DND-41 (cell line): ENCODE data around the gene CRHBP.
"Not testable (repeated sequence)": the region's sequence is repeated elsewhere in the genome, so short reads cannot be mapped to it uniquely, and the experiment has no call there.

Experiments
- ATAC-seq: fragments of 200-7000 bp; cut with Tn5 transposase; 3 replicates; pipeline ENCODE4 v1.9.1; 2021; ENCODE audit warnings: low read depth; ENCODE audit not compliant: insufficient read depth
- DNase-seq: peaks from one replicate; pipeline ENCODE4 v3.0.0-alpha.2; 2020
- H2AFZ ChIP-seq: 2 replicates; pipeline ENCODE4 v1.6.0; 2012; ENCODE audit warnings: low read depth, low read length
- H3K27ac ChIP-seq: 2 replicates; pipeline ENCODE4 v1.5.1; 2012; ENCODE audit warnings: low read length, inconsistent platforms
- H3K27me3 ChIP-seq: fragments of 200-600 bp; sonication (generic); 2 replicates; pipeline ENCODE4 v1.6.0; 2012; ENCODE audit warnings: low read length, mild to moderate bottlenecking, inconsistent platforms; ENCODE audit not compliant: insufficient read depth, poor library complexity
- H3K36me3 ChIP-seq: 2 replicates; pipeline ENCODE4 v1.5.1; 2012; ENCODE audit warnings: low read length, inconsistent platforms; ENCODE audit not compliant: insufficient read depth
- H3K4me1 ChIP-seq: 2 replicates; pipeline ENCODE4 v1.5.1; 2012; ENCODE audit warnings: mild to moderate bottlenecking, low read length; ENCODE audit not compliant: insufficient read depth
- H3K4me2 ChIP-seq: 2 replicates; pipeline ENCODE4 v1.6.0; 2012; ENCODE audit warnings: mild to moderate bottlenecking, moderate library complexity, low read length, inconsistent platforms; ENCODE audit not compliant: insufficient read depth
- H3K4me3 ChIP-seq, 2 experiments: fragments of 200-600 bp in 1 of 2; shearing (Covaris generic) in 1 of 2; 2 replicates each; pipeline ENCODE4 v1.5.1; 2012 to 2016; ENCODE audit warnings: inconsistent platforms in 2 of 2, low read length in 2 of 2, mild to moderate bottlenecking in 2 of 2, low read depth in 1 of 2, moderate library complexity in 1 of 2
- H3K79me2 ChIP-seq: 2 replicates; pipeline ENCODE4 v1.6.0; 2012; ENCODE audit warnings: low read length, inconsistent platforms; ENCODE audit not compliant: insufficient read depth
- H3K9ac ChIP-seq: 2 replicates; pipeline ENCODE4 v1.6.0; 2012; ENCODE audit warnings: low read depth, mild to moderate bottlenecking, inconsistent platforms, low read length, moderate library complexity
- H3K9me3 ChIP-seq: 2 replicates; pipeline ENCODE4 v1.5.1; 2012; ENCODE audit warnings: low read length, moderate library complexity, mild to moderate bottlenecking, inconsistent platforms; ENCODE audit not compliant: insufficient read depth, severe bottlenecking
- H4K20me1 ChIP-seq: 2 replicates; pipeline ENCODE4 v1.6.0; 2012; ENCODE audit warnings: low read length; ENCODE audit not compliant: insufficient read depth
- CTCF ChIP-seq: IDR thresholded peaks from 2 replicates; pipeline ENCODE4 v1.5.1; 2012; ENCODE audit warnings: borderline replicate concordance, low read length, moderate library complexity, mild to moderate bottlenecking; ENCODE audit not compliant: poor library complexity, severe bottlenecking; ENCODE audit errors: extremely low read depth
- EZH2 ChIP-seq: IDR thresholded peaks from 3 replicates; pipeline ENCODE4 v1.6.1; 2012; ENCODE audit warnings: borderline replicate concordance, low read depth, mild to moderate bottlenecking, moderate library complexity, low read length, inconsistent platforms; ENCODE audit not compliant: severe bottlenecking

CRHBP gene

GRCh38 chr5:76983468-76983867 is 30.6 kb downstream of the CRHBP start:
- H3K36me3 ChIP-seq, result no peaks in the 10 kb centered on the region
- no peak overlapping the region for H3K4me3 ChIP-seq
- H3K27ac ChIP-seq, result no peak overlapping the region
- no peaks in the 10 kb centered on the region for H3K27me3 ChIP-seq
- no peak for ATAC-seq
- no peaks in the 10 kb centered on the region for H3K79me2 ChIP-seq
- no peak for DNase-seq
- H3K9me3 ChIP-seq, result no peaks in the 10 kb centered on the region
- TF ChIP-seq CTCF, result no peak
- no peaks in the 10 kb centered on the region for H3K4me1 ChIP-seq
- no peak overlapping the region for H3K9ac ChIP-seq
- no peaks in the 10 kb centered on the region for H4K20me1 ChIP-seq
- H2AFZ ChIP-seq, result no peak overlapping the region
- no peak overlapping the region for H3K4me2 ChIP-seq

GRCh38 chr5:76986825-76987526 is 34.1 kb downstream of the CRHBP start:
- Histone ChIP-seq H3K4me3 (no peak overlapping the region), H3K79me2 (no peaks in the 10 kb centered on the region), H3K27me3 (no peaks in the 10 kb centered on the region), H2AFZ (no peak overlapping the region), H3K9ac (no peak overlapping the region), H4K20me1 (no peaks in the 10 kb centered on the region), H3K36me3 (no peaks in the 10 kb centered on the region), H3K4me1 (no peaks in the 10 kb centered on the region), H3K27ac (no peak overlapping the region), H3K4me2 (no peak overlapping the region), H3K9me3 (no peaks in the 10 kb centered on the region)
- TF ChIP-seq EZH2 (no peak), CTCF (no peak)
- DNase-seq, result no peak
- no peak for ATAC-seq

GRCh38 chr5:76990899-76991459 is 38.1 kb downstream of the CRHBP start:
- Histone ChIP-seq H3K79me2 (no peaks in the 10 kb centered on the region), H3K4me1 (no peaks in the 10 kb centered on the region), H3K4me3 (no peak overlapping the region), H4K20me1 (no peaks in the 10 kb centered on the region), H3K4me2 (no peak overlapping the region), H3K27me3 (no peaks in the 10 kb centered on the region), H3K9ac (no peak overlapping the region), H2AFZ (no peak overlapping the region), H3K36me3 (no peaks in the 10 kb centered on the region), H3K9me3 (no peaks in the 10 kb centered on the region), H3K27ac (no peak overlapping the region)
- DNase-seq (no peak), ATAC-seq (no peak)
- TF ChIP-seq EZH2 (no peak), CTCF (no peak)

GRCh38 chr5:76993436-76993835 is 40.6 kb downstream of the CRHBP start:
- ATAC-seq, H3K36me3 ChIP-seq, DNase-seq: not testable (repeated sequence)

More at GRCh38 chr5:76993436-76993835, 40.6 kb downstream of the CRHBP start:
- H4K20me1 ChIP-seq, H3K79me2 ChIP-seq, H3K27ac ChIP-seq, H2AFZ ChIP-seq, H3K4me2 ChIP-seq, H3K9ac ChIP-seq, H3K4me1 ChIP-seq, H3K27me3 ChIP-seq, H3K4me3 ChIP-seq, H3K9me3 ChIP-seq: not testable (repeated sequence)
